Caco-2 (cell line): ENCODE results near the gene RGS7BP. TPM values are rescaled to one million over a fixed set of nuclear protein-coding genes. Genes with fewer than 3 reads are reported as not detected.

Experiments
- BruUV-seq: library from RNA; stranded (reverse); fragments of 400-500 nt; replicated peaks from 2 replicates; lab custom pipeline; 2021; lab: Mats Ljungman, UMichigan
- CTCF ChIA-PET: fragments of 300-600 bp; sonication (Branson Sonifier 250); formaldehyde crosslinking; loops from one replicate; lab custom pipeline; 2022; ENCODE audit warnings: antibody characterized with exemption; lab: Charles Lee
- POLR2A ChIA-PET: fragments of 300-600 bp; sonication (Branson Sonifier 250); formaldehyde crosslinking; loops from one replicate; lab custom pipeline; 2022; ENCODE audit warnings: antibody characterized with exemption; lab: Charles Lee
- DNase-seq, 2 experiments: peaks; one replicate each; pipeline versions ENCODE4 v3.0.0 to v3.0.0-alpha.2; 2020 to 2022
- H3K27me3 ChIP-seq: replicated peaks from 2 replicates; pipeline ENCODE4 v1.6.0; 2011; ENCODE audit warnings: low read length; ENCODE audit not compliant: control insufficient read depth, insufficient read depth
- H3K36me3 ChIP-seq: 2 replicates; pipeline ENCODE4 v1.5.1; 2011; ENCODE audit warnings: low read length; ENCODE audit not compliant: control insufficient read depth, insufficient read depth
- H3K4me1 ChIP-seq: fragments of 250-450 bp; sonication (Bioruptor Pico); 2 replicates; pipeline ENCODE4 v1.5.1; 2020; ENCODE audit warnings: mild to moderate bottlenecking
- H3K4me3 ChIP-seq: 2 replicates; pipeline ENCODE4 v1.5.1; 2011; ENCODE audit warnings: low read depth, mild to moderate bottlenecking, control low read depth, low read length
- H3K9me3 ChIP-seq: fragments of 250-450 bp; sonication (Bioruptor Pico); 2 replicates; pipeline ENCODE4 v1.5.1; 2020; ENCODE audit warnings: mild to moderate bottlenecking, moderate library complexity
- H3K27ac Mint-ChIP-seq: one replicate; pipeline ENCODE4 v1.8.0; 2022; ENCODE audit warnings: mixed read lengths; ENCODE audit not compliant: unreplicated experiment
- H3K27me3 Mint-ChIP-seq: one replicate; pipeline ENCODE4 v1.8.0; 2022; ENCODE audit warnings: mixed read lengths; ENCODE audit not compliant: insufficient read depth, unreplicated experiment
- H3K36me3 Mint-ChIP-seq: one replicate; pipeline ENCODE4 v1.8.0; 2022; ENCODE audit warnings: mild to moderate bottlenecking, mixed read lengths; ENCODE audit not compliant: insufficient read depth, unreplicated experiment
- H3K4me1 Mint-ChIP-seq: one replicate; pipeline ENCODE4 v1.8.0; 2022; ENCODE audit warnings: low read depth, mixed read lengths; ENCODE audit not compliant: unreplicated experiment
- H3K4me3 Mint-ChIP-seq: one replicate; pipeline ENCODE4 v1.8.0; 2022; ENCODE audit warnings: mild to moderate bottlenecking, moderate library complexity, mixed read lengths; ENCODE audit not compliant: unreplicated experiment
- H3K9me3 Mint-ChIP-seq: one replicate; pipeline ENCODE4 v1.8.0; 2022; ENCODE audit warnings: mixed read lengths; ENCODE audit not compliant: unreplicated experiment
- CTCF ChIP-seq, 2 experiments: fragments of 200-600 bp in 1 of 2; IDR thresholded peaks; 1 replicate in 1 of 2; 2 replicates in 1 of 2; pipeline versions ENCODE4 v1.5.1 to v1.8.0; 2011 to 2022; ENCODE audit warnings: antibody characterized with exemption in 1 of 2, control low read depth in 1 of 2, inconsistent platforms in 1 of 2, low read depth in 1 of 2, low read length in 1 of 2, mild to moderate bottlenecking in 1 of 2, moderate library complexity in 1 of 2; ENCODE audit not compliant: insufficient read depth in 1 of 2, severe bottlenecking in 1 of 2, unreplicated experiment in 1 of 2
- intact Hi-C: fragments of 100-400 bp; cut with micrococcal nuclease; formaldehyde crosslinking; loops from one replicate; pipeline ENCODE4 v1.10.0; 2022; ENCODE audit not compliant: unreplicated experiment
- total RNA-seq: library from RNA; stranded (reverse); gene quantifications from 2 replicates; pipeline ENCODE4 v1.2.3, GENCODE V29; 2022

RGS7BP gene
- total RNA-seq, 1 experiment from 2014 or later = not detected

- peaks cover 10% of the 10 kb centered on the region for H3K9me3 Mint-ChIP-seq
- no peaks in the 10 kb centered on the region for H3K27me3 Mint-ChIP-seq
- Histone ChIP-seq H3K36me3 (no peaks in the 10 kb centered on the region), H3K9me3 (peaks cover 6% of the 10 kb centered on the region; the same call in 1 of the 2 replicates), H3K27me3 (no peaks in the 10 kb centered on the region), H3K4me3 (no peak overlapping the region), H3K4me1 (peaks cover 11% of the 10 kb centered on the region)
- TF ChIP-seq CTCF (IDR thresholded peaks at IDR 0.05; ENCODE audit: insufficient read depth in 1 of 2, low read depth in 1 of 2, low read length in 1 of 2, severe bottlenecking in 1 of 2, unreplicated experiment in 1 of 2) = no peak
- intact Hi-C loops = no loop called here
- no peak overlapping the region for H3K27ac Mint-ChIP-seq
- ChIA-PET POLR2A (no interaction called here), CTCF (no interaction called here)
- peaks cover 6% of the 10 kb centered on the region for H3K36me3 Mint-ChIP-seq
- no peak overlapping the region for H3K4me3 Mint-ChIP-seq
- BruUV-seq = no TSS peak
- peaks cover 12% of the 10 kb centered on the region for H3K4me1 Mint-ChIP-seq
- no peak for DNase-seq
These were observed 143.7 kb downstream of the RGS7BP start for GRCh38 chr5:64649512-64649911.

- no peaks in the 10 kb centered on the region for H3K27me3 Mint-ChIP-seq
- no peak for DNase-seq
- H3K9me3 Mint-ChIP-seq = peaks cover 20% of the 10 kb centered on the region
- Histone ChIP-seq H3K4me1 (peaks cover 15% of the 10 kb centered on the region), H3K4me3 (no peak overlapping the region), H3K27me3 (no peaks in the 10 kb centered on the region), H3K36me3 (no peaks in the 10 kb centered on the region), H3K9me3 (peaks cover 9% of the 10 kb centered on the region; the same call in 1 of the 2 replicates)
- peaks cover 17% of the 10 kb centered on the region for H3K4me1 Mint-ChIP-seq
- ChIA-PET CTCF (interaction anchor here (0.6 kb wide), 1 partner anchor 425 kb away, joined by 3 read pairs; no protein-coding TSS in a partner anchor), POLR2A (no interaction called here)
- H3K4me3 Mint-ChIP-seq = no peak overlapping the region
- intact Hi-C loops = loop anchor here (5.0 kb wide), 1 partner anchor 113 kb away; the partner anchor contains the start of genes CWC27 and SREK1IP1
- TF ChIP-seq CTCF (IDR thresholded peaks at IDR 0.05; ENCODE audit: insufficient read depth in 1 of 2, low read depth in 1 of 2, low read length in 1 of 2, severe bottlenecking in 1 of 2, unreplicated experiment in 1 of 2) = no peak
- H3K36me3 Mint-ChIP-seq = peaks cover 6% of the 10 kb centered on the region
- no peak overlapping the region for H3K27ac Mint-ChIP-seq
- no TSS peak for BruUV-seq
These were observed 148.1 kb downstream of the RGS7BP start for GRCh38 chr5:64653766-64654560.

- BruUV-seq = no TSS peak
- H3K27me3 Mint-ChIP-seq = no peaks in the 10 kb centered on the region
- POLR2A ChIA-PET = no interaction called here
- no peak overlapping the region for H3K27ac Mint-ChIP-seq
- Histone ChIP-seq H3K27me3 (no peaks in the 10 kb centered on the region), H3K9me3 (peaks cover 6% of the 10 kb centered on the region; the same call in 1 of the 2 replicates), H3K4me3 (no peak overlapping the region), H3K36me3 (no peaks in the 10 kb centered on the region), H3K4me1 (peaks cover 15% of the 10 kb centered on the region)
- CTCF ChIA-PET = interaction anchor here (0.6 kb wide), 1 partner anchor 425 kb away, joined by 3 read pairs; no protein-coding TSS in a partner anchor
- DNase-seq = no peak
- no peak for TF ChIP-seq CTCF (IDR thresholded peaks at IDR 0.05; ENCODE audit: insufficient read depth in 1 of 2, low read depth in 1 of 2, low read length in 1 of 2, severe bottlenecking in 1 of 2, unreplicated experiment in 1 of 2)
- H3K9me3 Mint-ChIP-seq = peaks cover 20% of the 10 kb centered on the region
- H3K4me1 Mint-ChIP-seq = peaks cover 17% of the 10 kb centered on the region
- no peak overlapping the region for H3K4me3 Mint-ChIP-seq
- intact Hi-C loops = loop anchor here (5.0 kb wide), 1 partner anchor 113 kb away; the partner anchor contains the start of genes CWC27 and SREK1IP1
- peaks cover 6% of the 10 kb centered on the region for H3K36me3 Mint-ChIP-seq
These were observed 148.7 kb downstream of the RGS7BP start for GRCh38 chr5:64654561-64654938.
